Body of pancreas (tissue), 4 donors: Measurements from ENCODE around the gene CST11. TPM values are rescaled to one million over a fixed set of nuclear protein-coding genes. Genes with fewer than 3 reads are reported as not detected.

Experiments
- ATAC-seq: fragments of 150-250 bp; one replicate; pipeline ENCODE4 v1.9.1; 2016
- DNase-seq, 4 donors: peaks; one replicate each; pipeline ENCODE4 v3.0.0-alpha.2; 2019
- H3K27ac ChIP-seq, 4 donors: fragments of 200-600 bp; sonication (generic); 1 replicate in 3 of 4; 2 replicates in 1 of 4; pipeline versions ENCODE4 v1.5.1 to v1.6.1; 2016 to 2019; ENCODE audit warnings: mild to moderate bottlenecking in 1 of 4, mixed read lengths in 1 of 4, moderate library complexity in 1 of 4
- H3K27me3 ChIP-seq, 2 donors: fragments of 200-600 bp; sonication (generic); one replicate each; pipeline ENCODE4 v1.6.0; 2016; ENCODE audit warnings: mild to moderate bottlenecking in 1 of 2
- H3K36me3 ChIP-seq, 2 donors: fragments of 200-600 bp; sonication (generic); replicated peaks in 1 of 2; 2 replicates each; pipeline ENCODE4 v1.5.1; 2016; ENCODE audit warnings: low read depth in 2 of 2; ENCODE audit not compliant: insufficient read depth in 1 of 2
- H3K4me1 ChIP-seq: fragments of 200-600 bp; sonication (generic); one replicate; pipeline ENCODE4 v1.6.0; 2016
- H3K4me3 ChIP-seq, 2 donors: fragments of 200-600 bp; sonication (generic); 1 replicate in 1 of 2; 2 replicates in 1 of 2; pipeline ENCODE4 v1.5.1; 2016 to 2019
- H3K9me3 ChIP-seq, 3 donors: fragments of 200-600 bp; sonication (generic); 1 replicate in 2 of 3; 2 replicates in 1 of 3; pipeline ENCODE4 v1.5.1; 2016
- CTCF ChIP-seq, 7 experiments: fragments of 450-650 bp in 4 of 7; fragments of 200-600 bp in 3 of 7; sonication (generic) in 3 of 7; IDR thresholded peaks; one replicate each; pipeline ENCODE4 v1.5.1; 2016 to 2019; ENCODE audit warnings: antibody characterized with exemption in 7 of 7
- POLR2A ChIP-seq, 3 donors: fragments of 450-650 bp; IDR thresholded peaks; one replicate each; pipeline ENCODE4 v1.6.1; 2016; ENCODE audit warnings: antibody characterized with exemption in 3 of 3, mild to moderate bottlenecking in 2 of 3
- WGBS, 2 donors: methylation state at CpG; one replicate each; pipeline ENCODE4 v1.1.5; 2017; 5-methylcytosine and 5-hydroxymethylcytosine counted together
- intact Hi-C: fragments of 100-400 bp; cut with DNase I; formaldehyde crosslinking; loops from one replicate; pipeline ENCODE4 v1.15.1; 2023
- total RNA-seq, 2 donors: library from RNA; depleted of rRNA; stranded (reverse); fragments of >200 nt; gene quantifications; one replicate each; pipeline ENCODE4 v1.1.0, GENCODE V29; 2016

The CST11 gene
- total RNA-seq, 2 donors from 2014 or later, result not detected

DNA sequence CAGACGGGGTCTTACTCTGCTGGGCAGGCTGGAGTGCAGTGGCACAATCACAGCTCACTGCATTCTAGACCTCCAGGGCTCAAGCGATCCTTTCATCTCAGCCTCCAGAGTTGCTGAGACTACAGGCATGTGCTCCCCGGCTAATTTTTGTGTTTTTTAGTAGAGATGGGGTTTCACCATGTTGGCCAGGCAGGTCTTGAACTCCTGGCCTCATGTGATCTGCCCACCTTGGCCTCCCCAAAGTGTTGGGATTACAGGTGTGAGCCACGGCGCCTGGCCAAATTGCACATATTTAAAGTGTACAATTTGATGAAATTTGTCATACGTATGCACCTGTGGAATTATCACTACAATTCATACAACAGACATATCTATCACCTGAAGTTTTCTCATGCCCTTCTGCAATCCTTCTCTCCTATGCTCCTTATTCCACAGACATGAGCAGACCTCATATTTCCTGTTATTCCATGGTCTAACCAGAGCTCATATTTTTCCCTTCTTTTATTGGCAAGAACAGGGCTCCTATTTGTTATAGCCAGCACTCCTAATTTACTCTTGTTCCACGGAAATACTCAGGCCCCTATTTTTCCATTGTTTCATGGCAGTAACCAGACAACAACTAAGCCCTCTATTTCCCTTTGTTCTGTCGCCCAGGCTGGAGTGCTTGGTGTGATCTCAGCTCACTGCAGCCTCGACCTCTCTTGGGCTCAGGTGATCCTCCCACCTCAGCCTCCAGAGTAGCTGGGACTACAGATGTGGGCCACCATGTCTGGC is 15.4 kb downstream of the CST11 start:
- intact Hi-C loops, result no loop called here
- TF ChIP-seq POLR2A (IDR thresholded peaks at IDR 0.05) (no peak), CTCF (IDR thresholded peaks at IDR 0.05) (no peak)
- H3K27me3 ChIP-seq, result no peaks in the 10 kb centered on the region
- peak overlapping the region in 1 of 4 donors; percentile 64 for H3K27ac ChIP-seq
- no peak overlapping the region for H3K4me3 ChIP-seq
- no peak for ATAC-seq
- no peaks in the 10 kb centered on the region for H3K9me3 ChIP-seq
- no peaks in the 10 kb centered on the region for H3K36me3 ChIP-seq
- H3K4me1 ChIP-seq, result peaks cover 13% of the 10 kb centered on the region
- no peak for DNase-seq
- 83 to 91% methylated on average over 9 of the region's 9 CpGs for WGBS, 2 donors

DNA sequence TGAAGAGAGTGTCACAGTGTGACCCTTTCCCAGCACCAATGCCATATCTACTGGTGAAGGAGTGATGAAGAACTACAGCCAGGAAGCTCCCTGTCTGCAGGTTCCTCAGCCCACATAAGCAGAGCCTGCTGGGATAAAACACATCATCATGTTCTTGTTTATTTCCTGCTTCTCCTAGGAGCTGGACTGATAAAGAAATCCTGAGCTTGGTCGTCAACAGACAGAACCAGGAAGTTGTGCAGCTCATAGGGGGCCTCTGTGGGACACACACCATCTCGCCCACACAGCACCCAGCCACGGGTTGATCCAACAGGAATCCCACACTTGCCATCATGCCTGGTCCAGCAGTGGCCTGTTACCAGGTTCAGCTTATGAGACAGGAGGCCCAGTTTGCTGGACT is 16.0 kb downstream of the CST11 start:
- DNase-seq (peak in 1 of 4 donors; percentile 16), ATAC-seq (peak; percentile 42)
- H3K27me3 ChIP-seq, result no peaks in the 10 kb centered on the region
- peak overlapping the region in 1 of 4 donors; percentile 64 for H3K27ac ChIP-seq
- TF ChIP-seq POLR2A (IDR thresholded peaks at IDR 0.05), result no peak
- 55 to 66% methylated on average over 3 of the region's 3 CpGs for WGBS, 2 donors
- no peaks in the 10 kb centered on the region for H3K9me3 ChIP-seq
- H3K4me1 ChIP-seq, result peaks cover 13% of the 10 kb centered on the region
- H3K36me3 ChIP-seq, result no peaks in the 10 kb centered on the region
- H3K4me3 ChIP-seq, result no peak overlapping the region
- intact Hi-C loops, result no loop called here

GRCh38 chr20:23435626-23436539 is 16.8 kb downstream of the CST11 start:
- no peaks in the 10 kb centered on the region for H3K9me3 ChIP-seq
- WGBS, 2 donors, result 42 to 60% methylated on average over 10 to 11 of the region's 11 CpGs
- TF ChIP-seq CTCF (IDR thresholded peaks at IDR 0.05), result no peak
- TF ChIP-seq POLR2A (IDR thresholded peaks at IDR 0.05), result no peak
- peak overlapping the region in 2 of 4 donors; percentile 43 to 64 for H3K27ac ChIP-seq
- ATAC-seq, result peak; percentile 74
- intact Hi-C loops, result no loop called here
- no peaks in the 10 kb centered on the region for H3K27me3 ChIP-seq
- peaks cover 13% of the 10 kb centered on the region for H3K4me1 ChIP-seq
- H3K4me3 ChIP-seq, result no peak overlapping the region
- H3K36me3 ChIP-seq, result no peaks in the 10 kb centered on the region
- DNase-seq, result peak; percentile 75 to 84 (median 78)

- Histone ChIP-seq H3K36me3 (no peaks in the 10 kb centered on the region), H3K27ac (no peak overlapping the region), H3K9me3 (no peaks in the 10 kb centered on the region), H3K4me1 (peaks cover 13% of the 10 kb centered on the region), H3K27me3 (no peaks in the 10 kb centered on the region), H3K4me3 (no peak overlapping the region)
- TF ChIP-seq POLR2A (IDR thresholded peaks at IDR 0.05) (no peak), CTCF (IDR thresholded peaks at IDR 0.05) (no peak)
- intact Hi-C loops, result no loop called here
- ATAC-seq, result no peak
- no peak for DNase-seq
- 82 to 83% methylated on average over 7 of the region's 7 CpGs for WGBS, 2 donors
Observed at GRCh38 chr20:23434521-23435313, 18.0 kb downstream of the CST11 start.
